GM23338 (cell line): ENCODE measurements around the gene VEGFB. TPM values are rescaled to one million over a fixed set of nuclear protein-coding genes. Genes with fewer than 3 reads are reported as not detected.

Source experiments
- ATAC-seq: fragments of 200-7000 bp; cut with Tn5 transposase; 3 replicates; pipeline ENCODE4 v1.9.1; 2020
- DNase-seq: peaks from one replicate; pipeline ENCODE4 v3.0.0-alpha.2; 2015; ENCODE audit warnings: low spot score
- H2AFZ ChIP-seq: fragments of 200-600 bp; sonication (generic); 2 replicates; pipeline ENCODE4 v1.8.0; 2016; ENCODE audit warnings: antibody characterized with exemption, mild to moderate bottlenecking, moderate library complexity
- H3F3A ChIP-seq: fragments of 200-600 bp; sonication (generic); replicated peaks from 2 replicates; pipeline ENCODE4 v1.8.0; 2017; ENCODE audit warnings: antibody characterized with exemption, mixed run types, low read depth
- H3K27ac ChIP-seq: fragments of 200-600 bp; sonication (generic); 2 replicates; pipeline ENCODE4 v1.6.1; 2016; ENCODE audit warnings: low read depth
- H3K27me3 ChIP-seq: fragments of 200-600 bp; sonication (generic); 2 replicates; pipeline ENCODE4 v1.8.0; 2016; ENCODE audit warnings: mild to moderate bottlenecking, mixed run types, moderate library complexity; ENCODE audit not compliant: insufficient read depth
- H3K36me3 ChIP-seq: fragments of 200-600 bp; sonication (generic); 2 replicates; pipeline ENCODE4 v1.8.0; 2016; ENCODE audit warnings: mild to moderate bottlenecking; ENCODE audit not compliant: insufficient read depth
- H3K4me1 ChIP-seq: fragments of 200-600 bp; sonication (generic); 2 replicates; pipeline ENCODE4 v1.8.0; 2016; ENCODE audit warnings: mild to moderate bottlenecking, moderate library complexity; ENCODE audit not compliant: insufficient read depth
- H3K4me2 ChIP-seq: fragments of 200-600 bp; sonication (generic); 2 replicates; pipeline ENCODE4 v1.7.1; 2017; ENCODE audit warnings: mixed run types
- H3K4me3 ChIP-seq: fragments of 200-600 bp; sonication (generic); 2 replicates; pipeline ENCODE4 v1.6.1; 2016; ENCODE audit warnings: mixed run types
- H3K79me2 ChIP-seq: fragments of 200-600 bp; sonication (generic); replicated peaks from 2 replicates; pipeline ENCODE4 v1.8.0; 2017; ENCODE audit warnings: mild to moderate bottlenecking; ENCODE audit not compliant: insufficient read depth
- H3K9me2 ChIP-seq: fragments of 200-600 bp; sonication (generic); 2 replicates; pipeline ENCODE4 v1.8.0; 2017; ENCODE audit not compliant: insufficient read depth
- H4K20me1 ChIP-seq: fragments of 200-600 bp; sonication (generic); replicated peaks from 2 replicates; pipeline ENCODE4 v1.8.0; 2017; ENCODE audit warnings: mild to moderate bottlenecking; ENCODE audit not compliant: insufficient read depth
- H3K27ac Mint-ChIP-seq: 2 replicates; pipeline ENCODE4 v1.8.0; 2020; ENCODE audit warnings: inconsistent platforms, mild to moderate bottlenecking, moderate library complexity, mixed read lengths
- H3K27me3 Mint-ChIP-seq: 3 replicates; pipeline ENCODE4 v1.8.0; 2022; ENCODE audit warnings: low read depth, mild to moderate bottlenecking, moderate library complexity, mixed read lengths, inconsistent platforms; ENCODE audit not compliant: insufficient read depth, poor library complexity
- H3K36me3 Mint-ChIP-seq: 3 replicates; pipeline ENCODE4 v1.8.0; 2021; ENCODE audit warnings: low read depth, mild to moderate bottlenecking, inconsistent platforms, moderate library complexity, mixed read lengths
- H3K4me1 Mint-ChIP-seq: 3 replicates; pipeline ENCODE4 v1.8.0; 2020; ENCODE audit warnings: mild to moderate bottlenecking, inconsistent platforms, mixed read lengths
- H3K4me3 Mint-ChIP-seq: 3 replicates; pipeline ENCODE4 v1.8.0; 2021; ENCODE audit warnings: moderate library complexity, mild to moderate bottlenecking, inconsistent platforms, mixed read lengths
- H3K9me3 Mint-ChIP-seq: 3 replicates; pipeline ENCODE4 v1.8.0; 2020; ENCODE audit warnings: moderate library complexity, mild to moderate bottlenecking, inconsistent platforms, mixed read lengths
- CREB1 ChIP-seq: fragments of 250-450 bp; sonication (Bioruptor Pico); IDR thresholded peaks from 2 replicates; pipeline ENCODE4 v1.5.0; 2020; ENCODE audit warnings: low read depth, mild to moderate bottlenecking, moderate library complexity
- EZH2 ChIP-seq: fragments of 200-600 bp; sonication (generic); IDR thresholded peaks from one replicate; pipeline ENCODE4 v1.8.0; 2017; ENCODE audit warnings: antibody characterized with exemption, mild to moderate bottlenecking, low read depth; ENCODE audit not compliant: unreplicated experiment
- EZH2phosphoT487 ChIP-seq: fragments of 200-600 bp; sonication (generic); IDR thresholded peaks from one replicate; pipeline ENCODE4 v1.8.1; 2018; ENCODE audit warnings: antibody characterized with exemption; ENCODE audit not compliant: unreplicated experiment
- JUNB ChIP-seq: IDR thresholded peaks from one replicate; pipeline ENCODE4 v1.6.1; 2016; ENCODE audit warnings: antibody characterized with exemption; ENCODE audit not compliant: unreplicated experiment
- NANOG ChIP-seq: IDR thresholded peaks from 2 replicates; pipeline ENCODE4 v1.6.1; 2016; ENCODE audit warnings: antibody characterized with exemption, borderline replicate concordance
- POLR2AphosphoS5 ChIP-seq: IDR thresholded peaks from 2 replicates; pipeline ENCODE4 v1.6.1; 2016; ENCODE audit warnings: antibody characterized with exemption, low read depth
- STAT1 ChIP-seq: IDR thresholded peaks from one replicate; pipeline ENCODE4 v1.6.1; 2016; ENCODE audit warnings: antibody characterized with exemption; ENCODE audit not compliant: unreplicated experiment
- ZNF331 ChIP-seq: fragments of 250-450 bp; sonication (Bioruptor Pico); IDR thresholded peaks from 2 replicates; pipeline ENCODE4 v1.5.0; 2020; ENCODE audit warnings: low read depth, mild to moderate bottlenecking, moderate library complexity
- polyA plus RNA-seq: library from polyadenylated mRNA; unstranded; fragments of >200 nt; fragmentation: Nextera tagmentation; extraction: Ambion mirVana; gene quantifications from 2 replicates; pipeline ENCODE4 v1.2.1, GENCODE V29; 2016
- total RNA-seq: library from RNA; depleted of rRNA; stranded (reverse); fragments of >200 nt; shearing (Covaris generic); gene quantifications from 2 replicates; pipeline ENCODE4 v1.2.3, GENCODE V29; 2014
- TF ChIP-seq, protein P1 (sequence below): IDR thresholded peaks from 2 replicates; pipeline ENCODE4 v1.6.1; 2016; ENCODE audit warnings: antibody characterized with exemption
- TF ChIP-seq, protein P2 (sequence below): IDR thresholded peaks from one replicate; pipeline ENCODE4 v1.6.1; 2018; ENCODE audit warnings: antibody characterized with exemption; ENCODE audit not compliant: unreplicated experiment
- TF ChIP-seq, protein P3 (sequence below), 2 experiments: fragments of 200-600 bp in 1 of 2; sonication (generic) in 1 of 2; conservative IDR thresholded peaks; 2 replicates each; pipeline versions ENCODE4 v1.5.1 to v1.6.1; 2016 to 2017; ENCODE audit warnings: antibody characterized with exemption in 2 of 2, low read depth in 2 of 2, mild to moderate bottlenecking in 2 of 2, moderate library complexity in 1 of 2
- TF ChIP-seq, protein P4 (sequence below): fragments of 250-450 bp; sonication (Bioruptor Pico); IDR thresholded peaks from 2 replicates; pipeline ENCODE4 v1.5.0; 2020; ENCODE audit warnings: mild to moderate bottlenecking, moderate library complexity

The VEGFB gene
- total and polyA plus RNA-seq, 2 experiments from 2014 or later, result 20.8 to 25.8 TPM

DNA sequence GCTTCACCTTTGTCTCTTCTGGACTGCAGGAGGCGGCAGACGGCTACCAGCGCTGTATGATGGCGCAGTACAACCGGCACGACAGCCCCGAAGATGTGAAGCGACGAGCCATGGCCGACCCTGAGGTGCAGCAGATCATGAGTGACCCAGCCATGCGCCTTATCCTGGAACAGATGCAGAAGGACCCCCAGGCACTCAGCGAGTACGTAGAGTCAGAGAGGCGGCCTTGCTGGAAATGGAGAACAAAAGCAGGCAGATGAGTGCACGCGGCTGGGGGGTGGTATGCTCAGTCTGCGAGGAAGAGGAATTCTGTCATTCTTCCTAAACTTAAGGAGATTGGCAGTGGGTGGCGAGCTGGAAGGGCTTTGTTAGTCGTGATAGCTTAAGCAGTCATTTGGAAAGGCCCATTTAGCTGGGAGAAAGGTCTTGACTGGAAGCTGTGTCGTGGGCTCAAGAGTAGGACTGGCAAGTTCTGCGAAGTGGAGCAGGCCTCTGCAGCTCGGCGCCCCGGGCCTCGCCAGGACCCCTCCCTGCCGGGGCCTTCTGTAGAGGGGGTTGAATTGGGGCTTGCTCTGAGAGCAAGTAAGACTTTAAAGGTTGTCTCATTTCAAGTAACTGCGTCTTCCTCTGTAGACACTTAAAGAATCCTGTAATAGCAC lies 30.8 kb upstream of the VEGFB start (continued):
- TF ChIP-seq EZH2, result no peak

DNA sequence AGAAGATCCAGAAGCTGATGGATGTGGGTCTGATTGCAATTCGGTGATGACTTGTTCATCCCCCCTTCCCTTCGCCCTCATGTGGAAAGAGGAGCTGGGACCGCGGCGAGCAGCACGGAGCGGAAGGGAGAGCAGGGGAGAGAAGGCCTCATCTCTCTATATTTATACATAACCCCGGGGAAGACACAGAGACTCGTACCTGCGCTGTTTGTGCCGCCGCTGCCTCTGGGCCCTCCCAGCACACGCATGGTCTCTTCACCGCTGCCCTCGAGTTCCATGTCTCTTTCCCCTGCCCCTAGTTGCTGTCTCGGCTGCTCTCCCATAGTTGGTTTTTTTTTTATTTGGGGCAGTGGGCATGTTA lies 30.3 kb upstream of the VEGFB start:
- H3K27me3 Mint-ChIP-seq, result peaks cover 14% of the 10 kb centered on the region
- peaks cover 69% of the 10 kb centered on the region for H3K36me3 Mint-ChIP-seq
- H3K4me3 ChIP-seq, result no peak overlapping the region
- H3K79me2 ChIP-seq, result 0 out of 2 replicates have a peak, but pooled peaks cover 6% of the 10 kb centered on the region
- peaks cover 49% of the 10 kb centered on the region for H3K36me3 ChIP-seq
- no peaks in the 10 kb centered on the region for H3K27me3 ChIP-seq
- H3K4me1 Mint-ChIP-seq, result peaks cover 18% of the 10 kb centered on the region
- H3K27ac ChIP-seq, result no peak overlapping the region
- peaks cover 33% of the 10 kb centered on the region for H4K20me1 ChIP-seq
- H3K4me2 ChIP-seq, result no peak overlapping the region
- H3K4me1 ChIP-seq, result no peaks in the 10 kb centered on the region; the same call in 1 of the 2 replicates
- H3K27ac Mint-ChIP-seq, result peak overlapping the region; percentile 49; the same call in 1 of the 2 replicates
- no peaks in the 10 kb centered on the region for H3K9me2 ChIP-seq
- H3K4me3 Mint-ChIP-seq, result no peak overlapping the region
- ATAC-seq, result no peak
- H2AFZ ChIP-seq, result no peak overlapping the region
- TF ChIP-seq, protein P1, sequence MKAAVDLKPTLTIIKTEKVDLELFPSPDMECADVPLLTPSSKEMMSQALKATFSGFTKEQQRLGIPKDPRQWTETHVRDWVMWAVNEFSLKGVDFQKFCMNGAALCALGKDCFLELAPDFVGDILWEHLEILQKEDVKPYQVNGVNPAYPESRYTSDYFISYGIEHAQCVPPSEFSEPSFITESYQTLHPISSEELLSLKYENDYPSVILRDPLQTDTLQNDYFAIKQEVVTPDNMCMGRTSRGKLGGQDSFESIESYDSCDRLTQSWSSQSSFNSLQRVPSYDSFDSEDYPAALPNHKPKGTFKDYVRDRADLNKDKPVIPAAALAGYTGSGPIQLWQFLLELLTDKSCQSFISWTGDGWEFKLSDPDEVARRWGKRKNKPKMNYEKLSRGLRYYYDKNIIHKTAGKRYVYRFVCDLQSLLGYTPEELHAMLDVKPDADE, result no peak
- TF ChIP-seq, protein P2, sequence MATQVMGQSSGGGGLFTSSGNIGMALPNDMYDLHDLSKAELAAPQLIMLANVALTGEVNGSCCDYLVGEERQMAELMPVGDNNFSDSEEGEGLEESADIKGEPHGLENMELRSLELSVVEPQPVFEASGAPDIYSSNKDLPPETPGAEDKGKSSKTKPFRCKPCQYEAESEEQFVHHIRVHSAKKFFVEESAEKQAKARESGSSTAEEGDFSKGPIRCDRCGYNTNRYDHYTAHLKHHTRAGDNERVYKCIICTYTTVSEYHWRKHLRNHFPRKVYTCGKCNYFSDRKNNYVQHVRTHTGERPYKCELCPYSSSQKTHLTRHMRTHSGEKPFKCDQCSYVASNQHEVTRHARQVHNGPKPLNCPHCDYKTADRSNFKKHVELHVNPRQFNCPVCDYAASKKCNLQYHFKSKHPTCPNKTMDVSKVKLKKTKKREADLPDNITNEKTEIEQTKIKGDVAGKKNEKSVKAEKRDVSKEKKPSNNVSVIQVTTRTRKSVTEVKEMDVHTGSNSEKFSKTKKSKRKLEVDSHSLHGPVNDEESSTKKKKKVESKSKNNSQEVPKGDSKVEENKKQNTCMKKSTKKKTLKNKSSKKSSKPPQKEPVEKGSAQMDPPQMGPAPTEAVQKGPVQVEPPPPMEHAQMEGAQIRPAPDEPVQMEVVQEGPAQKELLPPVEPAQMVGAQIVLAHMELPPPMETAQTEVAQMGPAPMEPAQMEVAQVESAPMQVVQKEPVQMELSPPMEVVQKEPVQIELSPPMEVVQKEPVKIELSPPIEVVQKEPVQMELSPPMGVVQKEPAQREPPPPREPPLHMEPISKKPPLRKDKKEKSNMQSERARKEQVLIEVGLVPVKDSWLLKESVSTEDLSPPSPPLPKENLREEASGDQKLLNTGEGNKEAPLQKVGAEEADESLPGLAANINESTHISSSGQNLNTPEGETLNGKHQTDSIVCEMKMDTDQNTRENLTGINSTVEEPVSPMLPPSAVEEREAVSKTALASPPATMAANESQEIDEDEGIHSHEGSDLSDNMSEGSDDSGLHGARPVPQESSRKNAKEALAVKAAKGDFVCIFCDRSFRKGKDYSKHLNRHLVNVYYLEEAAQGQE, result no peak
- TF ChIP-seq NANOG, result no peak
- no peak for TF ChIP-seq JUNB
- no peak for TF ChIP-seq EZH2phosphoT487
- TF ChIP-seq STAT1, result no peak
- no peak for TF ChIP-seq CREB1 (CRISPR knock-in tag)
- TF ChIP-seq EZH2, result no peak
- TF ChIP-seq, protein P3, sequence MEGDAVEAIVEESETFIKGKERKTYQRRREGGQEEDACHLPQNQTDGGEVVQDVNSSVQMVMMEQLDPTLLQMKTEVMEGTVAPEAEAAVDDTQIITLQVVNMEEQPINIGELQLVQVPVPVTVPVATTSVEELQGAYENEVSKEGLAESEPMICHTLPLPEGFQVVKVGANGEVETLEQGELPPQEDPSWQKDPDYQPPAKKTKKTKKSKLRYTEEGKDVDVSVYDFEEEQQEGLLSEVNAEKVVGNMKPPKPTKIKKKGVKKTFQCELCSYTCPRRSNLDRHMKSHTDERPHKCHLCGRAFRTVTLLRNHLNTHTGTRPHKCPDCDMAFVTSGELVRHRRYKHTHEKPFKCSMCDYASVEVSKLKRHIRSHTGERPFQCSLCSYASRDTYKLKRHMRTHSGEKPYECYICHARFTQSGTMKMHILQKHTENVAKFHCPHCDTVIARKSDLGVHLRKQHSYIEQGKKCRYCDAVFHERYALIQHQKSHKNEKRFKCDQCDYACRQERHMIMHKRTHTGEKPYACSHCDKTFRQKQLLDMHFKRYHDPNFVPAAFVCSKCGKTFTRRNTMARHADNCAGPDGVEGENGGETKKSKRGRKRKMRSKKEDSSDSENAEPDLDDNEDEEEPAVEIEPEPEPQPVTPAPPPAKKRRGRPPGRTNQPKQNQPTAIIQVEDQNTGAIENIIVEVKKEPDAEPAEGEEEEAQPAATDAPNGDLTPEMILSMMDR (conservative IDR thresholded peaks at IDR 0.05; ENCODE audit: low read depth in 2 of 2), result no peak
- TF ChIP-seq, protein P4, sequence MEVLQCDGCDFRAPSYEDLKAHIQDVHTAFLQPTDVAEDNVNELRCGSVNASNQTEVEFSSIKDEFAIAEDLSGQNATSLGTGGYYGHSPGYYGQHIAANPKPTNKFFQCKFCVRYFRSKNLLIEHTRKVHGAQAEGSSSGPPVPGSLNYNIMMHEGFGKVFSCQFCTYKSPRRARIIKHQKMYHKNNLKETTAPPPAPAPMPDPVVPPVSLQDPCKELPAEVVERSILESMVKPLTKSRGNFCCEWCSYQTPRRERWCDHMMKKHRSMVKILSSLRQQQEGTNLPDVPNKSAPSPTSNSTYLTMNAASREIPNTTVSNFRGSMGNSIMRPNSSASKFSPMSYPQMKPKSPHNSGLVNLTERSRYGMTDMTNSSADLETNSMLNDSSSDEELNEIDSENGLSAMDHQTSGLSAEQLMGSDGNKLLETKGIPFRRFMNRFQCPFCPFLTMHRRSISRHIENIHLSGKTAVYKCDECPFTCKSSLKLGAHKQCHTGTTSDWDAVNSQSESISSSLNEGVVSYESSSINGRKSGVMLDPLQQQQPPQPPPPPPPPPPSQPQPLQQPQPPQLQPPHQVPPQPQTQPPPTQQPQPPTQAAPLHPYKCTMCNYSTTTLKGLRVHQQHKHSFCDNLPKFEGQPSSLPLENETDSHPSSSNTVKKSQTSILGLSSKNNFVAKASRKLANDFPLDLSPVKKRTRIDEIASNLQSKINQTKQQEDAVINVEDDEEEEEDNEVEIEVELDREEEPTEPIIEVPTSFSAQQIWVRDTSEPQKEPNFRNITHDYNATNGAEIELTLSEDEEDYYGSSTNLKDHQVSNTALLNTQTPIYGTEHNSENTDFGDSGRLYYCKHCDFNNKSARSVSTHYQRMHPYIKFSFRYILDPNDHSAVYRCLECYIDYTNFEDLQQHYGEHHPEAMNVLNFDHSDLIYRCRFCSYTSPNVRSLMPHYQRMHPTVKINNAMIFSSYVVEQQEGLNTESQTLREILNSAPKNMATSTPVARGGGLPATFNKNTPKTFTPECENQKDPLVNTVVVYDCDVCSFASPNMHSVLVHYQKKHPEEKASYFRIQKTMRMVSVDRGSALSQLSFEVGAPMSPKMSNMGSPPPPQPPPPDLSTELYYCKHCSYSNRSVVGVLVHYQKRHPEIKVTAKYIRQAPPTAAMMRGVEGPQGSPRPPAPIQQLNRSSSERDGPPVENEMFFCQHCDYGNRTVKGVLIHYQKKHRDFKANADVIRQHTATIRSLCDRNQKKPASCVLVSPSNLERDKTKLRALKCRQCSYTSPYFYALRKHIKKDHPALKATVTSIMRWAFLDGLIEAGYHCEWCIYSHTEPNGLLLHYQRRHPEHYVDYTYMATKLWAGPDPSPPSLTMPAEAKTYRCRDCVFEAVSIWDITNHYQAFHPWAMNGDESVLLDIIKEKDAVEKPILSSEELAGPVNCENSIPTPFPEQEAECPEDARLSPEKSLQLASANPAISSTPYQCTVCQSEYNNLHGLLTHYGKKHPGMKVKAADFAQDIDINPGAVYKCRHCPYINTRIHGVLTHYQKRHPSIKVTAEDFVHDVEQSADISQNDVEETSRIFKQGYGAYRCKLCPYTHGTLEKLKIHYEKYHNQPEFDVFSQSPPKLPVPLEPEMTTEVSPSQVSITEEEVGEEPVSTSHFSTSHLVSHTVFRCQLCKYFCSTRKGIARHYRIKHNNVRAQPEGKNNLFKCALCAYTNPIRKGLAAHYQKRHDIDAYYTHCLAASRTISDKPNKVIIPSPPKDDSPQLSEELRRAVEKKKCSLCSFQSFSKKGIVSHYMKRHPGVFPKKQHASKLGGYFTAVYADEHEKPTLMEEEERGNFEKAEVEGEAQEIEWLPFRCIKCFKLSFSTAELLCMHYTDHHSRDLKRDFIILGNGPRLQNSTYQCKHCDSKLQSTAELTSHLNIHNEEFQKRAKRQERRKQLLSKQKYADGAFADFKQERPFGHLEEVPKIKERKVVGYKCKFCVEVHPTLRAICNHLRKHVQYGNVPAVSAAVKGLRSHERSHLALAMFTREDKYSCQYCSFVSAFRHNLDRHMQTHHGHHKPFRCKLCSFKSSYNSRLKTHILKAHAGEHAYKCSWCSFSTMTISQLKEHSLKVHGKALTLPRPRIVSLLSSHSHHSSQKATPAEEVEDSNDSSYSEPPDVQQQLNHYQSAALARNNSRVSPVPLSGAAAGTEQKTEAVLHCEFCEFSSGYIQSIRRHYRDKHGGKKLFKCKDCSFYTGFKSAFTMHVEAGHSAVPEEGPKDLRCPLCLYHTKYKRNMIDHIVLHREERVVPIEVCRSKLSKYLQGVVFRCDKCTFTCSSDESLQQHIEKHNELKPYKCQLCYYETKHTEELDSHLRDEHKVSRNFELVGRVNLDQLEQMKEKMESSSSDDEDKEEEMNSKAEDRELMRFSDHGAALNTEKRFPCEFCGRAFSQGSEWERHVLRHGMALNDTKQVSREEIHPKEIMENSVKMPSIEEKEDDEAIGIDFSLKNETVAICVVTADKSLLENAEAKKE, result no peak
- TF ChIP-seq POLR2AphosphoS5, result no peak
- no peak for TF ChIP-seq ZNF331
- no peak for DNase-seq
- peaks cover 47% of the 10 kb centered on the region for H3F3A ChIP-seq
- no peaks in the 10 kb centered on the region for H3K9me3 Mint-ChIP-seq
